ENCODE results near the gene PAPOLB.
"Not testable (repeated sequence)": the region's sequence is repeated elsewhere in the genome, so short reads cannot be mapped to it uniquely, and the experiment has no call there.

The PAPOLB gene

DNA sequence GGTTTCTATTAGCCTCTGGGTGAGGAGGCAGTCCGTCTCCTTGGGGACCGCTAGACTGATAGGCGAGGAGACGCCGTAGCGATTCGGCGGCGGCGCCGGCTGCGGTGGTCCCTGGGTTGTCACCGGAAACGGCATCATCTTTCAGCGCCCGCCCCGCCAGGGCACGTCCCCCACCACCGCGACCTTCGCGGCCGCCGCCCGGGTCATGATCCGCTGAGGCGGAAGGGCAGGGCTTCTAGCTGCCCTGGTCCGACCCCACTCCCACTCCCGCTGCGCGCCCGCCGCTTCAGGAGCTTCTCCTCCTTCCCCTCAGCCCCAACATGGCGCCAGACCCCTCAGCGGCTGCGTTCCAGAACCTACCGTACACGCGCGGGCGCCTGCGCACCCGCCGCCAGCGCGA, at the start of gene PAPOLB:
Gene PAPOLB, minus strand, starts transcription at position 358 of the 400 bp plus-strand sequence. Its CDS starts 220 bp downstream, at position 138.
- DNase-seq = no peak

- DNase-seq = no peak
Measured at GRCh38 chr7:4911111-4911828, 49.4 kb upstream of the PAPOLB start.

DNA sequence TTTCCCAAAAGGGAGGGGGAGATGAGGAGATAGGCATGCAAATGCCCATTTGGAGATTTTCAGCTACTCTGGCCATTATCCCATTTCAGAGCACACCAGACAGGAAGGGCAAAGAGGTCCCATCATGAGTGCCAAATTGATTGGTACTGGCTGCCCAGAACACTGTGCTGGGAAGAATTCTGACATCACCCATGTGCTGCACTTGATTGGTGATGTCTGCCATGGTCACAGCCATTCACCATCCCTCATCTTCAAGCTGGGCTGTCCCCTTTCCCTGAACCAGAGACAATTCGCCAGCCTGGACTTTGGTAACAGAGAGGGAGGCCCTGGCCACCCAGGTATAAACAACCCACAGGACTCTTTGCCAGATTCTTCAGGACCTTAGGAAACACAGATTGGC, 44.9 kb upstream of the PAPOLB start:
- no peak for DNase-seq

- no peak for DNase-seq
Measured at GRCh38 chr7:4905171-4905570, 43.3 kb upstream of the PAPOLB start.

DNA sequence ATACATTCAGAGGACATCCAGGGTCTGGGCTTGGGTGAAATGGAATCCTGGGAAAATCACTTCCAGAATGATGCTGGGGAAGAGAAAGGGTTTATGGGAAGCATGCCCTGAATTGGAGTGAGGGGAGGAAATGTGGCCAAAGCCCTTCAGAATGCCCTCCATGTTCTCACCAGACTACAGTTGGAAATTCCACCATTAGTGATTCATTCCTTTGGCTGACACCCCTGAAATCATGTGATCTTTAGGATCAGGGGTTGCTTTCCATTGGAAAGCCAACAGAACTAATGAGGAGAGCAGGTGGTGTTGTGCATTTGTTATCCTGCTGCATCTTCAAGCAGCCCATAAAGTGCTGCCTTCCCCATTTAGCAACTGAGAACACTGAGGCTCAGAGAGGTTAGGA, 42.5 kb upstream of the PAPOLB start:
- no peak for DNase-seq

DNA sequence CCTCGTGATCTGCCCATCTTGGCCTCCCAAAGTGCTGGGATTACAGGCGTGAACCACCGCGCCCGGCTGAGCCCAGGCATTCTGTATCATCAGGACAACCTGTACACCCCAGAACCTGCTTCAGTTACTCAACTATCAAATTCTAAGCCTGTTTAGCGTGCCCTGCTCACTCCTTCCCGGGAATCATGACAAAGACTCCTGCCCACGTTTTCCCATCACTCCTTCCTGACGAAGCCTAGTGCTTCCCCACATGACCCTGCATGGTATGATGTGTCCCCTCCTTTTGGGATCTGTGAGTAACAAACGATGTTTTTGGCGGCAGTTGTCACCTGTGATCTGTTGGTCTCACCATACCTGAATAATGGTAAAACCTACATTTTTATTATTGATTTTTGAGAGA, 33.9 kb upstream of the PAPOLB start:
- DNase-seq = no peak

- DNase-seq = no peak
Measured at GRCh38 chr7:4894482-4894881, 32.7 kb upstream of the PAPOLB start.

DNA sequence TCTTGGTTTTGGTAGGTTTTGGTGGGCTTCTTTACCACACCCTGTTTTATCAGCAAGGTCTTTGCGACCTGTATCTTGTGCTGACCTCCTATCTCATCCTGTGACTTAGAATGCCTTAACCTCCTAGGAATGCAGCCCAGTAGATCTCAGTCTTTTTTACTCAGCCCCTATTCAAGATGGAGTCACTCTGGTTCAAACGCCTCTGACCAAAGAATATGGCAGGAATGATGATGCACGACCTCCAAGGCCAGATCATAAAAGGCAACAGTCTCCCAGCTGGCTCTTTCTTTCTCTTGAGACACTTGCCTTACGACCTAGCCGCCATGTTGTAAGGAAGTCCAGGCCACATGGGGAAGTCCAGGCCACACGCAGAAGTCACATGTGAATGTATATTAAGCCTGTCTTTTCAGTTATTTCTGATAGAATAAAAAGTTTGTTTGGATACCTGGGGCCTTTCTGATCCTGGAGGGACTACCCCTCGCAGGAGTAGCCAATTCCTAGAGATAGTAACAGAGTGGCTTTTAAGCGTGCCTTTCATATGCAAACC, 32.2 kb upstream of the PAPOLB start:
- no peak for DNase-seq

DNA sequence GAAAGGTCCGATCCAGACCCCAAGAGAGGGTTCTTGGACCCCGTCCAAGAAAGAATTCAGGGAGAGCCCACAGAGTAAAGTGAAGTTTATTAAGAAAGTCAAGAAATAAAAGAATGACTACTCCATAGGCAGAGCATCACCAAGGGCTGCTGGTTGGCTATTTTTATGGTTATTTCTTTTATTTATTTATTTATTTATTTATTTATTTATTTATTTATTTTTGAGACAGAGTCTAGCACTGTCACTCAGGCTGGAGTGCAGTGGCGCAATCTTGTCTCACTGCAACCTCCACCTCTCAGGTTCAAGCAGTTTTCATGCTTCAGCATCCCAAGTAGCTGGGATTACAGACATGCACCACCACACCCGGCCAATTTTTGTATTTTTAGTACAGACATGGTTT, 31.4 kb upstream of the PAPOLB start:
- DNase-seq = not testable (repeated sequence)

GRCh38 chr7:4891522-4891921, 29.7 kb upstream of the PAPOLB start:
- DNase-seq = not testable (repeated sequence)

GRCh38 chr7:4889682-4890081, 27.9 kb upstream of the PAPOLB start:
- no peak for DNase-seq

GRCh38 chr7:4888161-4888560, 26.3 kb upstream of the PAPOLB start:
- DNase-seq = no peak

DNA sequence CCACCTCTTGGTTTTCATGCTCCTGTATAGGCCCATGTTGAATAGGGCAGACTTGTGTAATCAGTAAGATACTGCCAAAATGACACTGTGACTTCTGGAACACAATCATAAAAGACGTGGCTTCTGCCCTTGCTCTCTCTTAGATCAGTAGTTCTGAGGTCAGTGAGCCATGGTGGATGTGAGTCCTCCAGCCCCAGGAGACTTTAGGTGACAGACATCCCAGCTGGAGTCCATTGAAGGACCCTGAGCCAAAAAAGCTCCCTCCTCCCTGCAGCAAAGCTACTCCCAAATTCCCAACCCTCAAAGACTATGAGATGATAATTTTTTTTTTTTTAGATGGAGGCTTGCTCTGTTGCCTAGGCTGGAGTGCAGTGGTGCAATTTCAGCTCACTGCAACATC, 24.8 kb upstream of the PAPOLB start:
- no peak for DNase-seq

DNA sequence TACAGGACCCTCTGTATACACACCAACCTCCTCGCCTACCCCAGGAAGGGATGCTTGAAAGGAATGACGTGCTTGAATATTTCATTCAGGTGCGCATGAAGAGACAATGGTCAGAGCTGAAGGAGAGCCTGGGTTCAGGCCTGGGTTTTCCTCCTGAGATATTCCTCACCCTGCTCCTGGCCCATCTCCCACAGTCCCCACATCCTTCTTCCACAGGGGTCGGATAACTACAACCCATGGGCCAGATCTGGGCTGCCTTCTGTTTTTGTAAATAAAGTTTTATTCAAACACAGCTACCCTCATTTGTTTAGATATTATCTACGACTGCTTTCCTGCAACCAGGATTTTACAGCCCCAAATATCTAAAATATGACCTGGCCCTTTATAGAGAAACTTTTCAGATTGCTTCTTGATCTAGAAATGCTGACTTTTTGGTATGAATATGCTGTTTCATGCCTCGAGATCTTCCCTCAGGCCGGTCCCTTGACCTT, 23.5 kb upstream of the PAPOLB start:
- no peak for DNase-seq

DNA sequence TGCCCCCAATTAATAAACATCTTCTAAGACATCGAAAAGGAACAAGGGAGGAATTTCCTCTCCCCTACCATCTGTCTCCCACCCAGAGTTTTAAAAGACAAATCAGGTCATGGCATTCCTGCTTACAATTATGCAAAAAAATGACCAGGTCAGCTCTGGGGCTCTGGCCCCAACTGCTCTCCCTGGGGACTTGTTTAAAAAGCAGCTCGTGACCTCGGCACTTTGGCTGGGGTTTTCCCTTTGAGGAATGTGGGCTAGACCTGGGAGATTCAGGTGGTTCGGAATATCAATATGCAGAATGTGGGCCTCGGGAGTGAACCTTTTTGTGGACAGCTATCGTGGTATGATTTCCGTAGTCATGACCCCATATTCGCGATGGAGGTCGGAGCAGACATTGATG, 22.3 kb upstream of the PAPOLB start:
- no peak for DNase-seq

GRCh38 chr7:4883372-4884144, 21.7 kb upstream of the PAPOLB start, which contains the start of gene RADIL:
Gene RADIL (minus strand): TSS chr7:4883716. CDS start chr7:4878139, 5,577 bp downstream.
- DNase-seq = peak; percentile 23 to 75 (median 42)

GRCh38 chr7:4883033-4883371, 21.2 kb upstream of the PAPOLB start:
- DNase-seq = no peak

DNA sequence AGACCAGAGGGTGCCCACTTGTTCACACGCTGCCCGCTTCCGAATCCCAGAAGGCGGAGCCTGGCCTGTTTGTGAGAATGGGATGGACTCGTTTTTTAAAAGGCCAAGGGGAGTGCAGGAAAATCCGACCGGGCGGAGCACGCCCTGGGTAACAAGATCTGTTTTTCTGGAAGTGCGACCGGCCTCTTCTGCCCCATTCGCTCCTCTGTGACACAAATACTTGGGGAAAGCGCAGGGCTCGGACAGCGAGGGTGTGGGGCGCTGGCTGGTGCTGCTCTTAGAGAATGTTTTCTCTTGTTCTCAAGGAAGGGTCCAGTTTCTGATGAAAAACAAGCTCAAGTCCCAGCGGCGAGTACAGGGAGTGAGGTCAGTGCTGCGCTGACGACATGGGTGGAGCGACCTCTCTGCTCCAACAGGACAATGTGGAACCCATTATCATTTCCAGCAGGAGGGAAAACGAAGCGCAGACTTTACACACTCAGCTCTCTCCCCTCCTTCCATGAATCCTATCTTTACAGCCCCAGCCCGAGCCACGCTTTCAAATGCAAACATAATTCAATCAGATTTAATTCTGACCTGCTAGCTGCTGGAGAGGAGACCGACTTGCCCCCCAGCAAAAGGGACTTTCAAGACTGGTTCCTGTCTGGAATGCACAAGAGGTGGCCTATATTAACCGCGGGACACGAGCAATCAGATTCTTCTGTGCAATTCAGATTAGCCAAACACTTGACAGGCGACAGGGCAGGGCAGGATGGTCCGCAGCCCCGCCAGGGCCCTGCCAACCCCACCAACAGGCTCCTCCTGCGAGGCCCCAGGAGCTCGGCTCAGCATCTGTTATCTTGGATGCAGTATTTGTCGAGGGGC, 20.6 kb upstream of the PAPOLB start:
- no peak for DNase-seq

DNA sequence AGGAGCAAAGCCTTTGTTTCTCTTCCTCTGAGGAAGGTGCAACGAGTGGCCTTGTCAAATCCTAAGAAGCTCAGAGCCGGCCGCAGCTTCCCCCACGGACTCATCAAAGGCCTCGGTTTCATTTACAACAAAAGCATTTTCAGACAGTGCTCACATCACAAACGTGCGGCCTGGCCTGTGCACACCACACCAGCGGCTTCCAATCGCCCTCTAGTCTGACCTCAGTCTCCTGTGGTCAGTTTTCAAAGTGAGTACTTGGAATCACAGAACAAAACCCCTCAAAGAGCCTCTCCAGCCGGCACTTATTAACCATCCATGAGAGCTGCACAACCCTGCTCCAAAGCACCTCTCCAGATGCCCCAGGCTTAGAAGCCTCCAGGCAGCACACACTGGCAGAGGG, 18.4 kb upstream of the PAPOLB start:
- DNase-seq = no peak

- DNase-seq = no peak
Measured at GRCh38 chr7:4879396-4880081, 17.7 kb upstream of the PAPOLB start.

DNA sequence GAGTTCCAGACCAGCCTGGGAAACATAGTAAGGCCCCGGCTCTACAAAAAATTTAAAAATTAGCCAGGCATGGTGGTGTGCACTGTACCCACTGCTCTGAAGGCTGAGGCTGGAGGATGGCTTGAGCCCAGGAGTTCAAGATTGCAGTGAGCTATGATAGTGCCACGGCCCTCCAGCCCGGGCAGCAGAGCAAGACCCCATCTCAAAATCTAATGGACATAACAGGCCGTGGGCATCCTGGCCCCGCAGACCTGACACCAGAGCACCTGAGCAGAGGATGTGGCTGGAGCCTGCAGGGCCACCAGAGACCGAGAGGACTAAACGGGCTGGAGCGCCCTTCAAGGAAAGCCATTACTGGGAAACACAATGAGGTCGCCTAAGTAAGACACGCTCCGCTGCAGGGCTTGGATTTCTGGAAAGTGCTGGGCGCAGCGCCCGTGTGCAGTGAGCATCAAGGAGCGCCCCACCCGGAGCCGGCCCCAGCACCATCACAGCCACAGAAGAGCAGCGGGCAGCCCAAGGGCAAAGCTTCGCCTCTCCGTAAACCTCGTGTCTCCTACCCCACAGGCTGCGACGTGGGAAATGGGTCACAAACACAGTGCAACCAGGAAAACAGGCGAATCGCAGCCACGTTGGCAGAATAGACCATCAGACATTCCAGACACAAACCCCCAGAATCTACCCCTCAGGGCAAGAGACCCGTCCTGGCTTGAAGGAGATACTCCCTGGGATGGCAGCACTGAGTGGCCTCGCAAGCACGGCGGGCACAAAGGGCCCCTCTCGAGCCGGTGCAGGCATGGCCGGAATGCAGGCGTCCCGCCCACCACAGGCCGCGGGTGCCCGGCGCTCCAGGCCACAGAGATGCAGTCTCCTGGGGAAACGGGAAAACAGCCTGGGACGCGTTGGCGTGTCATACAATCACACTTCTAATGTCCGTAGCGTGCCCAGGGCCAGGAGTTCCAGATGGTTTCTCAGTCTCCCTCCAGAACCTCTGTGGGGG, 16.8 kb upstream of the PAPOLB start:
- DNase-seq = no peak

Data from activated CD4-positive, CD25-positive, alpha-beta regulatory T cell (primary cell).